Left ventricle myocardium inferior (tissue), 1 donor: ENCODE measurements around the gene RFX2. TPM values are rescaled to one million over a fixed set of nuclear protein-coding genes. Genes with fewer than 3 reads are reported as not detected.

Experiments used
- DNase-seq: peaks from one replicate; pipeline ENCODE4 v3.0.0-alpha.2; 2020
- H3K27ac ChIP-seq: fragments of 200-600 bp; replicated peaks from 2 replicates; pipeline ENCODE4 v1.8.0; 2021
- H3K27me3 ChIP-seq: fragments of 200-600 bp; 2 replicates; pipeline ENCODE4 v1.8.0; 2021; ENCODE audit warnings: low read depth
- H3K36me3 ChIP-seq: fragments of 200-600 bp; 2 replicates; pipeline ENCODE4 v1.8.0; 2021
- H3K4me1 ChIP-seq: fragments of 200-600 bp; 2 replicates; pipeline ENCODE4 v1.8.0; 2021
- H3K4me3 ChIP-seq: fragments of 200-600 bp; 2 replicates; pipeline ENCODE4 v1.8.0; 2021; ENCODE audit warnings: mild to moderate bottlenecking, moderate library complexity
- H3K9me3 ChIP-seq: fragments of 200-600 bp; replicated peaks from 2 replicates; pipeline ENCODE4 v1.8.0; 2021
- intact Hi-C: fragments of 100-400 bp; cut with micrococcal nuclease; formaldehyde crosslinking; loops from one replicate; pipeline ENCODE4 v1.11.0; 2022
- total RNA-seq: library from RNA; stranded (reverse); fragmentation: NEBNext Ultra II Directional; extraction: Animal tissue kit (Norgen Biotek cat#: 25700); gene quantifications from one replicate; pipeline ENCODE4 v1.2.1, GENCODE V29; 2021
- TF ChIP-seq, protein P1 (sequence below): fragments of 200-600 bp; IDR thresholded peaks from 2 replicates; pipeline ENCODE4 v1.8.0; 2021; ENCODE audit warnings: antibody characterized with exemption, mild to moderate bottlenecking, borderline replicate concordance
- donor health status: DM: no; HTN: yes; CAD: no; lungs with severe emphysema.

Gene RFX2
- total RNA-seq, 1 donor from 2014 or later: 6.1 TPM

DNA sequence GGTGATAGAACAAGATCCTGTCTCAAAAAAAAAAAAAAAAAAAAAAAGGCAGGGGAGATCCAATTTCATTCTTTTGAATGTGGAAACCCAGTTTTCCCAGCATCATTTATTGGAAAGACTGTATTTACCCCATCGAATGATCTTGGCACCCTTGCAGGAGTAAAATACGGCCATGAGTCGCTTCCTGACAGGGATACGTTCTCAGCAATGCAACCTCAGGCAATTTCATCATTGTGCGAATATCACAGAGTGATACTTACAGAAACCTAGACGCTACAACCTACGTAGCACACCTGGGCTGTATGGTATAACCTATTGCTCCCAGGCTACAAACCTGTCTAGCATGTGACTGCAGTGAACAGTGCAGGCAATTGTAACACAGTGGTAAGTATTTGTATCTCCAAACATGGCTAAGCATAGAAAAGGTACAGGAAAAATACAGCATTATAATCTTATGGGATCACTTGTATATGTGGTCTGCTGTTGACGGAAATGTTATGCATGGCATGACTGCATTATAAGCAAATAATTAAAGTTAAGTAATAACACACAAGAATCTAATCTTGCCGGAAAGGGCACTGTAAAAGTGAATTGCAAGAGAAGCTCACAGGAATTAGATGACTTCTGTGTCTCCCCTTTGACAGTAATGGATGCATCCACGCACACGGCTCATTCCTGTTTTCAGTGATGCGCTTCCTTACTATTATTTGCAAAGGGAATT, 24.1 kb downstream of the RFX2 start:
- H3K27me3 ChIP-seq: no peaks in the 10 kb centered on the region
- H3K4me1 ChIP-seq: peaks cover 30% of the 10 kb centered on the region
- no peak for DNase-seq
- intact Hi-C loops: no loop called here
- TF ChIP-seq, protein P1, sequence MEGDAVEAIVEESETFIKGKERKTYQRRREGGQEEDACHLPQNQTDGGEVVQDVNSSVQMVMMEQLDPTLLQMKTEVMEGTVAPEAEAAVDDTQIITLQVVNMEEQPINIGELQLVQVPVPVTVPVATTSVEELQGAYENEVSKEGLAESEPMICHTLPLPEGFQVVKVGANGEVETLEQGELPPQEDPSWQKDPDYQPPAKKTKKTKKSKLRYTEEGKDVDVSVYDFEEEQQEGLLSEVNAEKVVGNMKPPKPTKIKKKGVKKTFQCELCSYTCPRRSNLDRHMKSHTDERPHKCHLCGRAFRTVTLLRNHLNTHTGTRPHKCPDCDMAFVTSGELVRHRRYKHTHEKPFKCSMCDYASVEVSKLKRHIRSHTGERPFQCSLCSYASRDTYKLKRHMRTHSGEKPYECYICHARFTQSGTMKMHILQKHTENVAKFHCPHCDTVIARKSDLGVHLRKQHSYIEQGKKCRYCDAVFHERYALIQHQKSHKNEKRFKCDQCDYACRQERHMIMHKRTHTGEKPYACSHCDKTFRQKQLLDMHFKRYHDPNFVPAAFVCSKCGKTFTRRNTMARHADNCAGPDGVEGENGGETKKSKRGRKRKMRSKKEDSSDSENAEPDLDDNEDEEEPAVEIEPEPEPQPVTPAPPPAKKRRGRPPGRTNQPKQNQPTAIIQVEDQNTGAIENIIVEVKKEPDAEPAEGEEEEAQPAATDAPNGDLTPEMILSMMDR: no peak
- H3K4me3 ChIP-seq: no peak overlapping the region
- H3K9me3 ChIP-seq: no peaks in the 10 kb centered on the region
- H3K36me3 ChIP-seq: no peaks in the 10 kb centered on the region
- peak overlapping the region; percentile 83 for H3K27ac ChIP-seq

DNA sequence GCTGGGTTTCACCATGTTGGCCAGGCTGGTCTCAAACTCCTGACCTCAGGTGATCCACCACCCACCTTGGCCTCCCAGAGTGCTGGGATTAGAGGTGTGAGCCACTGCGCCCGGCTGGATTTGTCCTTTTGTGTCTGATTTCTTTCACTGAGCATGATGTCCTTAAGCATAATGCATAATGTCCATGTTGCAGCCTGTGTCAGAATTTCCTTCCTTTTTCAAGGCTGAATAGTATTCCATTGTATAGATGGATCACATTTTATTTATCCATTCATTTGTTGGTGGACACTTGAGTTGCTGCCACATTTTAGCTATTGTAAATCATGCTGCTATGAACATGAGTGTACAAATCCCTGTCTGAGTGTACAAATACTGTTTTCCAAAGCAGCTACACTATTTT, 25.5 kb downstream of the RFX2 start:
- no peak overlapping the region for H3K27ac ChIP-seq

DNA sequence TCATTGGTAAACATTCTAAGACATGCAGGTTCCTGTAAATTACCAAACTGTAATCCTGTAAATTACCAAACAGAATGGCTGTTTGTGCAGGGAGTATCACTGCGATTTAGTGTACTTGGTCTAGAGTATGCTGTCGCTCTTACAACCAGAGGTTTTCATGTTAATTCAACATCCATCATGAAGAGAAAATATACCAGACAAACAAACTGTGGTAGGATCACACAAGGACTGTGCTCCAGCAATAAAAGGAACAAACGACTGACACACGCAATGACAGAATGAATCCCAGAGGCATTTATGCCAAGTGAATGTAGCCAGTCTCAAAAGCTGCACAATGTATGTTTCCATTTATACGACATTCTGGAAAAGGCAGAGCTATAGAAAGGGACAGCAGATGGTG, 31.2 kb downstream of the RFX2 start:
- intact Hi-C loops: no loop called here
- H3K4me1 ChIP-seq: peaks cover 10% of the 10 kb centered on the region
- TF ChIP-seq, protein P1: no peak
- no peaks in the 10 kb centered on the region for H3K27me3 ChIP-seq
- DNase-seq: no peak
- no peak overlapping the region for H3K27ac ChIP-seq
- H3K36me3 ChIP-seq: no peaks in the 10 kb centered on the region
- H3K9me3 ChIP-seq: no peaks in the 10 kb centered on the region
- H3K4me3 ChIP-seq: no peak overlapping the region

More for the DNA sequence above, 25.5 kb downstream of the RFX2 start:
- intact Hi-C loops: no loop called here
- peaks cover 28% of the 10 kb centered on the region for H3K4me1 ChIP-seq
- no peak overlapping the region for H3K4me3 ChIP-seq
- H3K27me3 ChIP-seq: no peaks in the 10 kb centered on the region
- TF ChIP-seq, protein P1: no peak
- H3K36me3 ChIP-seq: no peaks in the 10 kb centered on the region
- no peaks in the 10 kb centered on the region for H3K9me3 ChIP-seq
- DNase-seq: no peak

DNA sequence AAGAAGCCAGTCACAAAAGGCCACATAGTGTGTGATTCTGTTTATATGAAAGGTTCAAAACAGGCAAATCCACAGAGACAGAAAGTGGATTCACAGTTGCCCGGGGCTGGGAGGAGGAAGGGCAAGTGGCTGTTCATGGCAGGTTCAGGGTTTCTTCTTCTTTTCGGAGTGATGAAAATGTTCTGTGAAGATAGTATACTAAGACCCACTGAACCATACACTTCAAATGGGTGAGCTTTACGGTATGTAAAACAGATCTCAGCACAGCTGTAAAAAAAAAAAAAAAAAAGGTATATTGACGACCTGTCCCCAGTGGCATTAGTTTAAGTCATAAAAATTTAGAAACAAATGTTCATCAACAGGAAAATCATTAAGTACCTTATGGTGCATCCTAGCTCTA, 32.2 kb downstream of the RFX2 start:
- H3K27ac ChIP-seq: no peak overlapping the region
- TF ChIP-seq, protein P1: no peak
- no peaks in the 10 kb centered on the region for H3K36me3 ChIP-seq
- no peak for DNase-seq
- H3K4me1 ChIP-seq: peaks cover 10% of the 10 kb centered on the region
- H3K27me3 ChIP-seq: no peaks in the 10 kb centered on the region
- intact Hi-C loops: no loop called here
- H3K4me3 ChIP-seq: no peak overlapping the region
- no peaks in the 10 kb centered on the region for H3K9me3 ChIP-seq

DNA sequence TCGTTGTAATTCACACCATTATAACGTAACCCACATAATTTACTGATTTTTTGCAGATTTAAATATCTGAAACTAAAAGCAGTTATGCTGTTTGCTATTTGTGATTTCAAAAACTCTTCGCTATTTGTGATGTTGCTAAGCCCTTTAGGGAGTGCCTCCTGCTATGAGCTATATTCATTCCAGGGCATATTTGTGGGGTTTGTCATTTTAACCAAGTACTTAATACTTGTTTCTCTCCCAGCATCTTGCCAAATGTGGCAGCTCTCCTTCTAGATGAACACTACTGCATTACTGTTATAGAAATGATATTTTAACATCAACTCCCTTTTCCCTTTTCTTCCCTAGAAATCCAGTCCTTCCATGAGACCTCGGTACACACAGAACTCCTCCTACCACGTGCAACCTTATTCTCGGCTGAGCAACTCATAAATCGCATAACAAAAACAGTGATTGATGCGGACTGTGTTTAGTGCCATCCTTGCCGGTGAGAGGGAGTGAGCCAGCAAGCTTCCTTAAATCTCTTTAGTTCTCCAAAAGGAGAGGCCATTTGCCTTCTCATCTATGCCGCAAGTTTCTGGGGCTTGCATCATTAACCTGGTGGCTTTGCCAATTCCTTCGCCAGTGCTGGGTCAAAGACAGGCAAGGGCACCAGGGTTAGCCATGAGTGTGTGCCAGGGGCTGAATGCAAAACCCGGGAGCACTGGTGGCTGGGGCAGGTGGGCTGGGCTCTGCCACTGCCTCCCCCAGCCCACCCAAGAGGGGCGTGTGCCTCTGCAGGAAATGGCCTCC, 33.4 kb downstream of the RFX2 start:
- Histone ChIP-seq H3K27me3 (no peaks in the 10 kb centered on the region), H3K27ac (no peak overlapping the region), H3K4me3 (no peak overlapping the region), H3K9me3 (no peaks in the 10 kb centered on the region), H3K36me3 (no peaks in the 10 kb centered on the region), H3K4me1 (peaks cover 10% of the 10 kb centered on the region)
- DNase-seq: no peak
- TF ChIP-seq, protein P1: no peak
- intact Hi-C loops: no loop called here
